GM18519 (cell line): Measurements from ENCODE around the gene PRUNE2.
"Not testable (repeated sequence)": the region's sequence is repeated elsewhere in the genome, so short reads cannot be mapped to it uniquely, and the experiment has no call there.

Source experiments
- ATAC-seq: cut with Tn5 transposase; IDR thresholded peaks from one replicate; pipeline ENCODE4 v1.9.1; 2021; ENCODE audit warnings: mild to moderate bottlenecking, moderate library complexity; ENCODE audit not compliant: unreplicated experiment, low FRiP score

PRUNE2 gene

GRCh38 chr9:76610011-76610352, 295.9 kb downstream of the PRUNE2 start:
- ATAC-seq, result no peak

- no peak for ATAC-seq
Observed at GRCh38 chr9:76609285-76610010, 296.5 kb downstream of the PRUNE2 start.

GRCh38 chr9:76608575-76609273, 297.2 kb downstream of the PRUNE2 start:
- ATAC-seq, result no peak

GRCh38 chr9:76607730-76608436, 298.0 kb downstream of the PRUNE2 start:
- ATAC-seq, result no peak

GRCh38 chr9:76605321-76605900, 300.5 kb downstream of the PRUNE2 start:
- peak; percentile 92 for ATAC-seq

GRCh38 chr9:76603931-76604570, 301.9 kb downstream of the PRUNE2 start:
- no peak for ATAC-seq

- ATAC-seq, result no peak
Observed at GRCh38 chr9:76603448-76603895, 302.4 kb downstream of the PRUNE2 start.

GRCh38 chr9:76602199-76602598, 303.7 kb downstream of the PRUNE2 start:
- ATAC-seq, result no peak

- no peak for ATAC-seq
Observed at GRCh38 chr9:76600007-76600615, 305.8 kb downstream of the PRUNE2 start.

GRCh38 chr9:76598981-76599380, 306.9 kb downstream of the PRUNE2 start:
- ATAC-seq, result no peak

- no peak for ATAC-seq
Observed at GRCh38 chr9:76595645-76596044, 310.3 kb downstream of the PRUNE2 start.

- ATAC-seq, result no peak
Observed at GRCh38 chr9:76594764-76595424, 311.0 kb downstream of the PRUNE2 start.

GRCh38 chr9:76593961-76594735, 311.8 kb downstream of the PRUNE2 start:
- not testable (repeated sequence) for ATAC-seq

- ATAC-seq, result no peak
Observed at GRCh38 chr9:76592974-76593347, 313.0 kb downstream of the PRUNE2 start.

- ATAC-seq, result no peak
Observed at GRCh38 chr9:76592091-76592973, 313.6 kb downstream of the PRUNE2 start.

GRCh38 chr9:76591256-76591950, 314.5 kb downstream of the PRUNE2 start:
- no peak for ATAC-seq

- no peak for ATAC-seq
Observed at GRCh38 chr9:76588316-76588715, 317.6 kb downstream of the PRUNE2 start.
